Gastroesophageal sphincter (tissue), 3 donors: Measurements from ENCODE around the gene CSNK2A1.

ENCODE experiments used
- POLR2A ChIP-seq, 2 donors: fragments of 450-650 bp; IDR thresholded peaks; one replicate each; pipeline ENCODE4 v1.6.1; 2017; ENCODE audit warnings: antibody characterized with exemption in 2 of 2, mild to moderate bottlenecking in 2 of 2, moderate library complexity in 1 of 2
- TF ChIP-seq, protein P1 (sequence below), 4 experiments: fragments of 200-600 bp in 2 of 4; fragments of 450-650 bp in 2 of 4; sonication (generic) in 1 of 4; IDR thresholded peaks; one replicate each; pipeline ENCODE4 v1.5.1; 2017 to 2019; ENCODE audit warnings: antibody characterized with exemption in 4 of 4, mild to moderate bottlenecking in 2 of 4, moderate library complexity in 2 of 4

DNA sequence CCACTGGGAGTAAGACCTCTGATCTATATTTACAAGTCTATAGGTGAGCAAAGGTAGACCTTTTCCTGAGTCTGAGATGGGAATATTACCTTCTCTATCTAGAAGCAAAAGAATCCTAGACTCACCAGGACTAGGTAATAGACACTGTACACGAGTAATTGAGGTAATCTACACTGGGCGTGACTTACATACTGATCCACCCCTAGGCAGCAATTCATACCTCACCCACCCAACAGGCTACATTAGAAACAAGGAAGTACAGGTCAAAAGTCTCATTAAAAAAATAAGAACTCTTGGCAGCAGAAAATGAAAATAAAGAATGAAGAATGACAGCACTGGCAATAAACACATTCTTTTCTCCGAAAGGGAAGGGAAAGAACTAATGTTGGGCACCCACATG is 7.6 kb downstream of the CSNK2A1 start:
- TF ChIP-seq, protein P1, sequence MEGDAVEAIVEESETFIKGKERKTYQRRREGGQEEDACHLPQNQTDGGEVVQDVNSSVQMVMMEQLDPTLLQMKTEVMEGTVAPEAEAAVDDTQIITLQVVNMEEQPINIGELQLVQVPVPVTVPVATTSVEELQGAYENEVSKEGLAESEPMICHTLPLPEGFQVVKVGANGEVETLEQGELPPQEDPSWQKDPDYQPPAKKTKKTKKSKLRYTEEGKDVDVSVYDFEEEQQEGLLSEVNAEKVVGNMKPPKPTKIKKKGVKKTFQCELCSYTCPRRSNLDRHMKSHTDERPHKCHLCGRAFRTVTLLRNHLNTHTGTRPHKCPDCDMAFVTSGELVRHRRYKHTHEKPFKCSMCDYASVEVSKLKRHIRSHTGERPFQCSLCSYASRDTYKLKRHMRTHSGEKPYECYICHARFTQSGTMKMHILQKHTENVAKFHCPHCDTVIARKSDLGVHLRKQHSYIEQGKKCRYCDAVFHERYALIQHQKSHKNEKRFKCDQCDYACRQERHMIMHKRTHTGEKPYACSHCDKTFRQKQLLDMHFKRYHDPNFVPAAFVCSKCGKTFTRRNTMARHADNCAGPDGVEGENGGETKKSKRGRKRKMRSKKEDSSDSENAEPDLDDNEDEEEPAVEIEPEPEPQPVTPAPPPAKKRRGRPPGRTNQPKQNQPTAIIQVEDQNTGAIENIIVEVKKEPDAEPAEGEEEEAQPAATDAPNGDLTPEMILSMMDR (IDR thresholded peaks at IDR 0.05) = no peak
- TF ChIP-seq POLR2A (IDR thresholded peaks at IDR 0.05) = no peak
